Measurements from ENCODE around the gene SLC4A5.
"Not testable (repeated sequence)": the region's sequence is repeated elsewhere in the genome, so short reads cannot be mapped to it uniquely, and the experiment has no call there.

DNA sequence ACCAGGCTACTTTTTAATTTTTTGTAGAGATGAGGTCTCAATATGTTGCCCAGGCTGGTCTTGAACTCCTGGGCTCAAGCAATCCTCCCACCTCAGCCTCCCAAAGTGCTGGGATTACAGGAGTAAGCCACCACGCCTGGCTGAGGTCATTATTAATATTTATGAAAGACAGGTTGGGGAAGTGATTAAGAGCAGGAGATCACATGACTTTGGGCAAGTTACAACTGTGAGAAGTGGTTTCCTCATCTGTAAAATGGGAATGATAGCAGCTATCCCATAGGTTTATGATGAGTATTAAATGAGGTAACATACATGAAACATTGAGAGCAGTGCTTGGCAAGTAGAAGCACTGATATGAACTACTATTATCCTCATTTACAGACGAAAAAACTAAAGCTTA is 7.0 kb downstream of the SLC4A5 start:
- not testable (repeated sequence) for TF ChIP-seq BHLHE40 (IDR thresholded peaks at IDR 0.05; ENCODE audit: borderline replicate concordance); FOXK2 (IDR thresholded peaks at IDR 0.05); SUZ12 (IDR thresholded peaks at IDR 0.05); ZNF384 (IDR thresholded peaks at IDR 0.05); TARDBP (IDR thresholded peaks at IDR 0.05); HDGF (IDR thresholded peaks at IDR 0.05; ENCODE audit: borderline replicate concordance); FOXM1 (IDR thresholded peaks at IDR 0.05; ENCODE audit: borderline replicate concordance); SP1 (IDR thresholded peaks at IDR 0.05)
